Psoas muscle (tissue), 8 donors: Measurements from ENCODE around the gene RARRES2. TPM values are rescaled to one million over a fixed set of nuclear protein-coding genes. Genes with fewer than 3 reads are reported as not detected.

ENCODE experiments used
- ATAC-seq, 4 donors: fragments of 200-7000 bp; cut with Tn5 transposase; one replicate each; pipeline ENCODE4 v1.9.1; 2020; ENCODE audit warnings: moderate library complexity in 3 of 4, mild to moderate bottlenecking in 2 of 4
- DNase-seq, 2 donors: peaks; one replicate each; pipeline ENCODE4 v3.0.0-alpha.2; 2020
- H3K27ac ChIP-seq: fragments of 200-600 bp; one replicate; pipeline ENCODE4 v1.8.0; 2022
- H3K27me3 ChIP-seq, 3 donors: fragments of 200-600 bp in 1 of 3; one replicate each; pipeline versions ENCODE4 v1.6.1 to v1.8.0; 2013 to 2022; ENCODE audit warnings: low read length in 2 of 3, mild to moderate bottlenecking in 2 of 3, moderate library complexity in 1 of 3; ENCODE audit not compliant: insufficient read depth in 3 of 3
- H3K36me3 ChIP-seq, 2 donors: fragments of 200-600 bp in 1 of 2; one replicate each; pipeline versions ENCODE4 v1.6.1 to v1.8.0; 2013 to 2022; ENCODE audit warnings: low read depth in 1 of 2, mild to moderate bottlenecking in 1 of 2, moderate library complexity in 1 of 2; ENCODE audit not compliant: insufficient read depth in 1 of 2
- H3K4me1 ChIP-seq: fragments of 200-600 bp; one replicate; pipeline ENCODE4 v1.8.0; 2022
- H3K4me3 ChIP-seq: fragments of 200-600 bp; one replicate; pipeline ENCODE4 v1.8.0; 2022; ENCODE audit warnings: mild to moderate bottlenecking
- H3K9me3 ChIP-seq: fragments of 200-600 bp; one replicate; pipeline ENCODE4 v1.8.0; 2022
- CTCF ChIP-seq: fragments of 200-600 bp; IDR thresholded peaks from one replicate; pipeline ENCODE4 v1.8.0; 2022; ENCODE audit warnings: antibody characterized with exemption
- WGBS, 3 donors: extraction: QIAGEN DNeasy Blood & Tissue Kit; methylation state at CpG; one replicate each; pipeline versions ENCODE4 v1.1.6 to v1.1.7; 2013; 5-methylcytosine and 5-hydroxymethylcytosine counted together
- intact Hi-C, 2 donors: fragments of 100-400 bp; cut with DNase I; formaldehyde crosslinking; loops; one replicate each; pipeline versions ENCODE4 v1.11.0 to v1.14.2; 2022
- polyA plus RNA-seq, 3 donors: library from polyadenylated mRNA; stranded (reverse); fragments of 200-250 nt; gene quantifications; one replicate each; pipeline ENCODE4 v1.2.3, GENCODE V29; 2013
- total RNA-seq, 4 donors: library from RNA; stranded (reverse); fragmentation: NEBNext Ultra II Directional in 2 of 4; extraction: Animal tissue kit (Norgen Biotek cat#: 25700) in 2 of 4; gene quantifications; one replicate each; pipeline versions ENCODE4 v1.2.1 to v1.2.4, GENCODE V29; 2021 to 2023
- donor health status: healthy with polysubstance abuse.
- donor health status: DM: no; HTN: no; CAD: no; lungs with moderate emphysema.
- donor health status: Bipolar disorder and iron deficiency.
- donor health status: healthy.
- donor health status: DM: yes; HTN: yes; CAD: no.
- donor health status: DM: no; HTN: no; CAD: no.
- donor health status: DM: no; HTN: no; CAD: no.
- donor health status: DM: yes; HTN: yes; CAD: no.

RARRES2 gene
- total and polyA plus RNA-seq, 7 donors: 4.1 to 17.9 (median 7.3) TPM

- H3K4me1 ChIP-seq: peaks cover 6% of the 10 kb centered on the region
- H3K27me3 ChIP-seq: peaks cover 0 to 36% (median 17%) of the 10 kb centered on the region in 3 donors
- DNase-seq: no peak
- no peaks in the 10 kb centered on the region for H3K9me3 ChIP-seq
- no peak for ATAC-seq
- no peaks in the 10 kb centered on the region for H3K36me3 ChIP-seq
- no peak for TF ChIP-seq CTCF
- whole genome bisulfite sequencing, 3 donors: 76 to 82% (median 77%) methylated on average over 9 of the region's 9 CpGs
- H3K4me3 ChIP-seq: no peak overlapping the region
- H3K27ac ChIP-seq: no peak overlapping the region
- intact Hi-C loops: no loop called here
These were observed 636 bp upstream of the RARRES2 start for GRCh38 chr7:150342121-150342408.

DNA sequence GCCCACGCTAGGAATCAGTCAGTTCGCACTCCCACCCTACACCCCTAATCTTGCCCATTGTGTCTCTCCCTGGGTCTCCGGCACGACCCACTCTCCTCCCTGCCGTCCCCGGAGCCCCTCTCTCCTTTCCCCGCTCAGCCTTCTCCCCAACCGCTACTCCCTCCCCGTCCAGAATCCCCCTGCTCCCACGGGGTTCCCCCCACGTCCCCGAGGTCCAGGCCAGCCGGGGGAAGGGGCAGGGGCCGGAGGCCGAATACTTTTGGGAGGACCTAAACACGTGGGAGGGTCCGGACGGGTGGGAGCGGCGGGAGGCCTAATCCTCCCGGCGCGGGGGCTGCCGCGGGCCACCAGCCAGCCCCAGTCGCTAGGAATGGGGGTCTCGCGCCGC lies 560 bp downstream of the RARRES2 start:
- intact Hi-C loops: no loop called here
- peak overlapping the region; percentile 15 for H3K27ac ChIP-seq
- peaks cover 0 to 36% (median 17%) of the 10 kb centered on the region in 3 donors for H3K27me3 ChIP-seq
- H3K4me1 ChIP-seq: peaks cover 6% of the 10 kb centered on the region
- 7 to 12% (median 10%) methylated on average over 26 to 29 of the region's 29 CpGs for WGBS, 3 donors
- DNase-seq (no peak), ATAC-seq (peak in 2 of 4 donors; percentile 9 to 13)
- H3K36me3 ChIP-seq: no peaks in the 10 kb centered on the region
- peak overlapping the region; percentile 59 for H3K4me3 ChIP-seq
- no peaks in the 10 kb centered on the region for H3K9me3 ChIP-seq
- TF ChIP-seq CTCF: no peak

DNA sequence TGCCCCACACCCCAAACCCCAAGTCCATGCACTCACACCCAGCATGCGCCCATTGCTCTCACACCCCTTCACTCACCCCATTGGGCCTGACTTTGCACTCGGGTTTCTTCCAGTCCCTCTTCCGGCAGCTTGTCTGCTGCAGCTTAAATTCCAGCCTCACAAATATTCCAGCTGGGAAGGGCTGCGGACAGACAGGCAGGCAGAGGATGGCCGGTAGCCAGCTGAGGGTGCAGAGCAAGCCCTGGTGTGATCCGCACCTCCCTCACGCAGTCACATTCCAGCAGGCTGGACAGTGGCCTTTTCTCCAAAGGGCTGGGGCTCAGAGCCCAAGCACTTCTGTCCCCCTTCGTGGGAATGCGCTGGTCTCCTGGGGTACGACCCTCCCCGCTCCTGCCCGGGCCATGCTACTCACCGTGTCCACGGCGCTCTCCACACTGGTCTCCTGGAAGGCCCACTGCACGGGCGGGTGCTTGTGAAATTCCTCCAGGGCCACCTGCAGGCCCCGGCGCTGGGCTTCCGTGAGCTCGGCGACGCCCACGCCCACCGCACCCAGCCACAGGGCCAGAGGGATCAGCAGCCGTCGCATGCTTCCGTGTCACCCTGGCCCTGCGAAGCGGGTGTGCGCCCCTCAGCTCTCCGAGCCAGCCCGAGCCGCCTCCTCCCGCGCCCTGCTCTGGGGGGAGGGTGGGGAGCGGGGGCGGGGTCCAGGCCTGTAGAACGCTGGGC lies 1.2 kb downstream of the RARRES2 start:
- peaks cover 6% of the 10 kb centered on the region for H3K4me1 ChIP-seq
- H3K4me3 ChIP-seq: peak overlapping the region; percentile 59
- peaks cover 0 to 36% (median 17%) of the 10 kb centered on the region in 3 donors for H3K27me3 ChIP-seq
- DNase-seq (peak in 1 of 2 donors; percentile 52), ATAC-seq (peak; percentile 23 to 53 (median 47))
- intact Hi-C loops: no loop called here
- H3K36me3 ChIP-seq: no peaks in the 10 kb centered on the region
- WGBS, 3 donors: 12 to 19% (median 12%) methylated on average over 30 to 39 of the region's 39 CpGs
- H3K27ac ChIP-seq: peak overlapping the region; percentile 15
- no peak for TF ChIP-seq CTCF
- no peaks in the 10 kb centered on the region for H3K9me3 ChIP-seq

DNA sequence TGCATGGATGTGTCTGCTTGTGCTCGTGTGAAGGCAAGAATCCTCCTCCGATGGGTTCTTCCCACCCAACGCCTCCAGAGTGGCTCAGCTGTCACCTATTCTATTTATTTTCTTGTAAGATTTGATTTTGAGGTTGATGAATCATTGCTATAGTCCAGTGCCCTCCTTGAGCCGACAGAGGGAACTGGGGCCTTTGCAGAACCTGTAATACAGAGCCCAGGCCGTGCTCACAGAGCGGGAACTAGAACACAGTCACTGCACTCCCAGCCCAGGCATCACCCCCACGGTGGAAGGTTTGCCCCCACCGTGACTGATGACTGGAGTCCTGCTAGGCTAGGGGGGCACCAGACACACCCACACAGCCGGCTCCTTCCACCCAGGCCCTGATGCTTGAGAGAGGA lies 2.0 kb downstream of the RARRES2 start:
- no peaks in the 10 kb centered on the region for H3K36me3 ChIP-seq
- H3K4me3 ChIP-seq: peak overlapping the region; percentile 59
- H3K9me3 ChIP-seq: no peaks in the 10 kb centered on the region
- H3K27ac ChIP-seq: no peak overlapping the region
- peaks cover 0 to 35% (median 14%) of the 10 kb centered on the region in 3 donors for H3K27me3 ChIP-seq
- H3K4me1 ChIP-seq: peaks cover 6% of the 10 kb centered on the region
- ATAC-seq (no peak), DNase-seq (no peak)
- WGBS, 3 donors: 71 to 79% (median 73%) methylated on average over 9 of the region's 9 CpGs
- intact Hi-C loops: no loop called here
- no peak for TF ChIP-seq CTCF
